WTC11 (cell line): Measurements from ENCODE around the gene DNAJC15. TPM values are rescaled to one million over a fixed set of nuclear protein-coding genes. Genes with fewer than 3 reads are reported as not detected.

Source experiments
- ATAC-seq: fragments of 200-7000 bp; cut with Tn5 transposase; 2 replicates; pipeline ENCODE4 v1.10.0; 2021; ENCODE audit warnings: mild to moderate bottlenecking, moderate library complexity
- CTCF ChIA-PET: fragments of 300-600 bp; sonication (Branson Sonifier 250); formaldehyde crosslinking; loops from one replicate; lab custom pipeline; 2021; ENCODE audit warnings: antibody characterized with exemption; lab: Charles Lee
- POLR2A ChIA-PET: fragments of 350-600 bp; sonication (Branson Sonifier 250); formaldehyde crosslinking; loops from one replicate; lab custom pipeline; 2021; ENCODE audit warnings: antibody characterized with exemption; lab: Charles Lee
- DNase-seq: peaks from one replicate; pipeline ENCODE4 v3.0.0; 2021; ENCODE audit warnings: low spot score
- H3K27ac Mint-ChIP-seq: 2 replicates; pipeline ENCODE4 v1.8.0; 2021; ENCODE audit warnings: mixed read lengths
- H3K27me3 Mint-ChIP-seq: 2 replicates; pipeline ENCODE4 v1.8.0; 2021; ENCODE audit warnings: low read depth, mild to moderate bottlenecking, moderate library complexity, mixed read lengths
- H3K36me3 Mint-ChIP-seq: 2 replicates; pipeline ENCODE4 v1.8.0; 2021; ENCODE audit warnings: mixed read lengths
- H3K4me1 Mint-ChIP-seq: 2 replicates; pipeline ENCODE4 v1.8.0; 2022; ENCODE audit warnings: mixed read lengths
- H3K4me3 Mint-ChIP-seq: 2 replicates; pipeline ENCODE4 v1.8.0; 2021; ENCODE audit warnings: mild to moderate bottlenecking, moderate library complexity, mixed read lengths
- H3K9me3 Mint-ChIP-seq: 2 replicates; pipeline ENCODE4 v1.8.0; 2021; ENCODE audit warnings: mixed read lengths
- ATF1 ChIP-seq: sonication (generic); formaldehyde crosslinking; IDR thresholded peaks from 2 replicates; pipeline ENCODE4 v1.8.1; 2023; ENCODE audit warnings: mild to moderate bottlenecking, moderate library complexity, missing genetic modification reagents
- E2F5 ChIP-seq: sonication (generic); formaldehyde crosslinking; IDR thresholded peaks from 2 replicates; pipeline ENCODE4 v1.8.1; 2022; ENCODE audit warnings: mild to moderate bottlenecking, moderate library complexity, missing genetic modification reagents
- FOXJ3 ChIP-seq: sonication (generic); formaldehyde crosslinking; IDR thresholded peaks from 2 replicates; pipeline ENCODE4 v1.9.0; 2021; ENCODE audit warnings: missing genetic modification reagents, mild to moderate bottlenecking, borderline replicate concordance
- FOXK1 ChIP-seq: sonication (generic); formaldehyde crosslinking; IDR thresholded peaks from 2 replicates; pipeline ENCODE4 v1.8.0; 2022; ENCODE audit warnings: mild to moderate bottlenecking, moderate library complexity, missing genetic modification reagents
- GABPB1 ChIP-seq: sonication (generic); formaldehyde crosslinking; IDR thresholded peaks from 2 replicates; pipeline ENCODE4 v1.8.1; 2023; ENCODE audit warnings: mild to moderate bottlenecking, missing genetic modification reagents
- MXD4 ChIP-seq: fragments of 250-450 bp; sonication (Bioruptor Pico); IDR thresholded peaks from 2 replicates; pipeline ENCODE4 v1.8.0; 2021; ENCODE audit warnings: mild to moderate bottlenecking, moderate library complexity, borderline replicate concordance
- NFYB ChIP-seq: sonication (generic); formaldehyde crosslinking; conservative IDR thresholded peaks from 2 replicates; pipeline ENCODE4 v1.8.0; 2022; ENCODE audit warnings: low read depth, missing genetic modification reagents
- OVOL2 ChIP-seq: fragments of 250-450 bp; sonication (Bioruptor Pico); IDR thresholded peaks from 2 replicates; pipeline ENCODE4 v1.9.0; 2021; ENCODE audit warnings: mild to moderate bottlenecking, borderline replicate concordance
- SP1 ChIP-seq: sonication (generic); formaldehyde crosslinking; conservative IDR thresholded peaks from 2 replicates; pipeline ENCODE4 v1.8.1; 2022; ENCODE audit warnings: missing genetic modification reagents
- ZMAT4 ChIP-seq: fragments of 250-450 bp; sonication (Bioruptor Pico); IDR thresholded peaks from 2 replicates; pipeline ENCODE4 v1.9.0; 2021; ENCODE audit warnings: mild to moderate bottlenecking
- ZNF423 ChIP-seq: fragments of 250-450 bp; sonication (Bioruptor Pico); IDR thresholded peaks from 2 replicates; pipeline ENCODE4 v2.1.2; 2022; ENCODE audit warnings: mild to moderate bottlenecking, moderate library complexity
- ZSCAN18 ChIP-seq: fragments of 250-450 bp; sonication (Bioruptor Pico); IDR thresholded peaks from 2 replicates; pipeline ENCODE4 v2.1.2; 2022; ENCODE audit warnings: mild to moderate bottlenecking, moderate library complexity
- total RNA-seq: library from RNA; stranded (reverse); gene quantifications from 3 replicates; pipeline ENCODE4 v1.2.3, GENCODE V29; 2021
- TF ChIP-seq, protein P1 (sequence below): fragments of 250-450 bp; sonication (Bioruptor Pico); IDR thresholded peaks from 2 replicates; pipeline ENCODE4 v1.9.0; 2021; ENCODE audit warnings: mild to moderate bottlenecking, borderline replicate concordance
- TF ChIP-seq, protein P2 (sequence below): sonication (generic); formaldehyde crosslinking; IDR thresholded peaks from 2 replicates; pipeline ENCODE4 v1.8.1; 2023; ENCODE audit warnings: mild to moderate bottlenecking, missing genetic modification reagents
- TF ChIP-seq, protein P3 (sequence below): fragments of 250-450 bp; sonication (Bioruptor Pico); IDR thresholded peaks from 2 replicates; pipeline ENCODE4 v1.8.0; 2021; ENCODE audit warnings: mild to moderate bottlenecking
- TF ChIP-seq, protein P4 (sequence below): sonication (generic); formaldehyde crosslinking; conservative IDR thresholded peaks from 2 replicates; pipeline ENCODE4 v1.8.1; 2023; ENCODE audit warnings: mild to moderate bottlenecking, low read depth, missing genetic modification reagents, moderate library complexity

DNAJC15 gene
- total RNA-seq, 1 experiment from 2014 or later = 12.2 TPM

DNA sequence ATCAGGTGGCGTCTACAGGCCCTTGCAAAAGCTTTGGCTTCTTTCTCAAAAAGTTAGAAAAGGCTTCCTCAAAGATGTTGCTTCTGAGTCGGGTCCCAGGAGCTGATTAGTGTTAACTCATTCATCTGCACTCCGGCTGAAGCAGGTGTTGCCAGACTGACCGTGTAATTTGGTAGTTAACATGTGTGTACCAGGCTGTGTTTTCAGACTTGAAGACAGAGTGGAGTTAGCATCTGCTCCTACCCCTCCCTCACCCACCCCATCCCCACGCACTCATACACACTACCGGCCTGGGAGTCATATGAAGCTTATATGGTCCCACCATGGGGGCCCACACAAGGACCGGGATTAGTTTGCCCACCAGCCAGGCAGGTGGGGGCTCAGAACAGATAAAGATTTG is 111.5 kb downstream of the DNAJC15 start:
- ATAC-seq = no peak
- ChIA-PET POLR2A (no interaction called here), CTCF (no interaction called here)
- DNase-seq = no peak
- Mint-ChIP-seq H3K27me3 (no peaks in the 10 kb centered on the region), H3K9me3 (peaks cover 5% of the 10 kb centered on the region), H3K36me3 (no peaks in the 10 kb centered on the region), H3K27ac (no peak overlapping the region), H3K4me3 (no peak overlapping the region), H3K4me1 (peaks cover 59% of the 10 kb centered on the region)
- TF ChIP-seq ZNF423 = no peak
- no peak for TF ChIP-seq E2F5 (CRISPR knock-in tag)
- no peak for TF ChIP-seq ZSCAN18 (CRISPR knock-in tag)
- no peak for TF ChIP-seq FOXK1 (CRISPR knock-in tag)

- no peaks in the 10 kb centered on the region for H3K27me3 Mint-ChIP-seq
- peaks cover 5% of the 10 kb centered on the region for H3K9me3 Mint-ChIP-seq
- ChIA-PET POLR2A (no interaction called here), CTCF (no interaction called here)
- DNase-seq = no peak
- no peak for ATAC-seq
- H3K4me3 Mint-ChIP-seq = no peak overlapping the region
- H3K4me1 Mint-ChIP-seq = peaks cover 64% of the 10 kb centered on the region
- H3K27ac Mint-ChIP-seq = no peak overlapping the region
- no peaks in the 10 kb centered on the region for H3K36me3 Mint-ChIP-seq
- no peak for TF ChIP-seq ATF1 (CRISPR knock-in tag)
These were observed 112.1 kb downstream of the DNAJC15 start for GRCh38 chr13:43135516-43135915.

DNA sequence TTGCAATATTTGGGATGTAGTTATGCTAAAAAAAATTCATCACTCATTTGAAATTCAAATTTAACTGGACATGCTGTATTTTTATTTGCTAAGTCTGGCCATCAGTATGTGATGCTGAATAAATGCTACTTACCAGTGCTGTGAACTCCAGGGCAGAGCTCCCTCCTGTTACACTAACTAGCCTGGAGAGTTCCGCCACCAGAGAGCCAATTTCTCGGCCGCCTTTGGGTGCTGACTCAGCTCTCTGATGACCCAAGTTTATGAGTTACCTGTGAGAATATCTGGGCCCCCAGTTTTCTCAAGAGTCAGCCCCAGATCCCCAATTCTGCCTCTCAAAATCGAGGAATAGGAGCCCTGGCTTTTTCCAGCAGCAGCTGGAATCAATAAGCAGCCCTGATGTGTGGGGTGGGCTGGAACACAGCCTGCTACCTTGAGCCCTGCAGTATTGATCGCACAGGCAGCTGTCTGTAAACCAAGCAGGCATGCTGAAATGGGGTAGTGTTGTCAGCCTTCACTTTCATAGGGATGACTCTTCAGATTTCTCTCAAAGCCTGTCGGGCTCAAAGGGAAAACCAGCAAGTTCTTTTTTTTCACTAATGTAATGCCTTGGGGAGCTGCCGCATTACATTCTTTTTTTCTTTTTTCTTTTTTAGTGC is 113.7 kb downstream of the DNAJC15 start:
- no peaks in the 10 kb centered on the region for H3K27me3 Mint-ChIP-seq
- peak; percentile 6; the same call in 1 of the 2 replicates for ATAC-seq
- H3K4me3 Mint-ChIP-seq = no peak overlapping the region
- ChIA-PET POLR2A (no interaction called here), CTCF (no interaction called here)
- H3K9me3 Mint-ChIP-seq = peaks cover 5% of the 10 kb centered on the region
- DNase-seq = no peak
- H3K4me1 Mint-ChIP-seq = peaks cover 76% of the 10 kb centered on the region
- H3K36me3 Mint-ChIP-seq = no peaks in the 10 kb centered on the region
- H3K27ac Mint-ChIP-seq = no peak overlapping the region
- TF ChIP-seq ZNF423 = no peak
- no peak for TF ChIP-seq GABPB1 (CRISPR knock-in tag)
- TF ChIP-seq, protein P1, sequence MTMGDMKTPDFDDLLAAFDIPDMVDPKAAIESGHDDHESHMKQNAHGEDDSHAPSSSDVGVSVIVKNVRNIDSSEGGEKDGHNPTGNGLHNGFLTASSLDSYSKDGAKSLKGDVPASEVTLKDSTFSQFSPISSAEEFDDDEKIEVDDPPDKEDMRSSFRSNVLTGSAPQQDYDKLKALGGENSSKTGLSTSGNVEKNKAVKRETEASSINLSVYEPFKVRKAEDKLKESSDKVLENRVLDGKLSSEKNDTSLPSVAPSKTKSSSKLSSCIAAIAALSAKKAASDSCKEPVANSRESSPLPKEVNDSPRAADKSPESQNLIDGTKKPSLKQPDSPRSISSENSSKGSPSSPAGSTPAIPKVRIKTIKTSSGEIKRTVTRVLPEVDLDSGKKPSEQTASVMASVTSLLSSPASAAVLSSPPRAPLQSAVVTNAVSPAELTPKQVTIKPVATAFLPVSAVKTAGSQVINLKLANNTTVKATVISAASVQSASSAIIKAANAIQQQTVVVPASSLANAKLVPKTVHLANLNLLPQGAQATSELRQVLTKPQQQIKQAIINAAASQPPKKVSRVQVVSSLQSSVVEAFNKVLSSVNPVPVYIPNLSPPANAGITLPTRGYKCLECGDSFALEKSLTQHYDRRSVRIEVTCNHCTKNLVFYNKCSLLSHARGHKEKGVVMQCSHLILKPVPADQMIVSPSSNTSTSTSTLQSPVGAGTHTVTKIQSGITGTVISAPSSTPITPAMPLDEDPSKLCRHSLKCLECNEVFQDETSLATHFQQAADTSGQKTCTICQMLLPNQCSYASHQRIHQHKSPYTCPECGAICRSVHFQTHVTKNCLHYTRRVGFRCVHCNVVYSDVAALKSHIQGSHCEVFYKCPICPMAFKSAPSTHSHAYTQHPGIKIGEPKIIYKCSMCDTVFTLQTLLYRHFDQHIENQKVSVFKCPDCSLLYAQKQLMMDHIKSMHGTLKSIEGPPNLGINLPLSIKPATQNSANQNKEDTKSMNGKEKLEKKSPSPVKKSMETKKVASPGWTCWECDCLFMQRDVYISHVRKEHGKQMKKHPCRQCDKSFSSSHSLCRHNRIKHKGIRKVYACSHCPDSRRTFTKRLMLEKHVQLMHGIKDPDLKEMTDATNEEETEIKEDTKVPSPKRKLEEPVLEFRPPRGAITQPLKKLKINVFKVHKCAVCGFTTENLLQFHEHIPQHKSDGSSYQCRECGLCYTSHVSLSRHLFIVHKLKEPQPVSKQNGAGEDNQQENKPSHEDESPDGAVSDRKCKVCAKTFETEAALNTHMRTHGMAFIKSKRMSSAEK (CRISPR knock-in tag) = no peak
- no peak for TF ChIP-seq SP1 (CRISPR knock-in tag)
- no peak for TF ChIP-seq OVOL2 (CRISPR knock-in tag)
- TF ChIP-seq, protein P2, sequence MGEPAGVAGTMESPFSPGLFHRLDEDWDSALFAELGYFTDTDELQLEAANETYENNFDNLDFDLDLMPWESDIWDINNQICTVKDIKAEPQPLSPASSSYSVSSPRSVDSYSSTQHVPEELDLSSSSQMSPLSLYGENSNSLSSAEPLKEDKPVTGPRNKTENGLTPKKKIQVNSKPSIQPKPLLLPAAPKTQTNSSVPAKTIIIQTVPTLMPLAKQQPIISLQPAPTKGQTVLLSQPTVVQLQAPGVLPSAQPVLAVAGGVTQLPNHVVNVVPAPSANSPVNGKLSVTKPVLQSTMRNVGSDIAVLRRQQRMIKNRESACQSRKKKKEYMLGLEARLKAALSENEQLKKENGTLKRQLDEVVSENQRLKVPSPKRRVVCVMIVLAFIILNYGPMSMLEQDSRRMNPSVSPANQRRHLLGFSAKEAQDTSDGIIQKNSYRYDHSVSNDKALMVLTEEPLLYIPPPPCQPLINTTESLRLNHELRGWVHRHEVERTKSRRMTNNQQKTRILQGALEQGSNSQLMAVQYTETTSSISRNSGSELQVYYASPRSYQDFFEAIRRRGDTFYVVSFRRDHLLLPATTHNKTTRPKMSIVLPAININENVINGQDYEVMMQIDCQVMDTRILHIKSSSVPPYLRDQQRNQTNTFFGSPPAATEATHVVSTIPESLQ (CRISPR knock-in tag) = no peak
- TF ChIP-seq, protein P3, sequence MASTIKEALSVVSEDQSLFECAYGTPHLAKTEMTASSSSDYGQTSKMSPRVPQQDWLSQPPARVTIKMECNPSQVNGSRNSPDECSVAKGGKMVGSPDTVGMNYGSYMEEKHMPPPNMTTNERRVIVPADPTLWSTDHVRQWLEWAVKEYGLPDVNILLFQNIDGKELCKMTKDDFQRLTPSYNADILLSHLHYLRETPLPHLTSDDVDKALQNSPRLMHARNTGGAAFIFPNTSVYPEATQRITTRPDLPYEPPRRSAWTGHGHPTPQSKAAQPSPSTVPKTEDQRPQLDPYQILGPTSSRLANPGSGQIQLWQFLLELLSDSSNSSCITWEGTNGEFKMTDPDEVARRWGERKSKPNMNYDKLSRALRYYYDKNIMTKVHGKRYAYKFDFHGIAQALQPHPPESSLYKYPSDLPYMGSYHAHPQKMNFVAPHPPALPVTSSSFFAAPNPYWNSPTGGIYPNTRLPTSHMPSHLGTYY = no peak
- TF ChIP-seq NFYB (CRISPR knock-in tag) = no peak
- TF ChIP-seq FOXJ3 = no peak
- TF ChIP-seq, protein P4, sequence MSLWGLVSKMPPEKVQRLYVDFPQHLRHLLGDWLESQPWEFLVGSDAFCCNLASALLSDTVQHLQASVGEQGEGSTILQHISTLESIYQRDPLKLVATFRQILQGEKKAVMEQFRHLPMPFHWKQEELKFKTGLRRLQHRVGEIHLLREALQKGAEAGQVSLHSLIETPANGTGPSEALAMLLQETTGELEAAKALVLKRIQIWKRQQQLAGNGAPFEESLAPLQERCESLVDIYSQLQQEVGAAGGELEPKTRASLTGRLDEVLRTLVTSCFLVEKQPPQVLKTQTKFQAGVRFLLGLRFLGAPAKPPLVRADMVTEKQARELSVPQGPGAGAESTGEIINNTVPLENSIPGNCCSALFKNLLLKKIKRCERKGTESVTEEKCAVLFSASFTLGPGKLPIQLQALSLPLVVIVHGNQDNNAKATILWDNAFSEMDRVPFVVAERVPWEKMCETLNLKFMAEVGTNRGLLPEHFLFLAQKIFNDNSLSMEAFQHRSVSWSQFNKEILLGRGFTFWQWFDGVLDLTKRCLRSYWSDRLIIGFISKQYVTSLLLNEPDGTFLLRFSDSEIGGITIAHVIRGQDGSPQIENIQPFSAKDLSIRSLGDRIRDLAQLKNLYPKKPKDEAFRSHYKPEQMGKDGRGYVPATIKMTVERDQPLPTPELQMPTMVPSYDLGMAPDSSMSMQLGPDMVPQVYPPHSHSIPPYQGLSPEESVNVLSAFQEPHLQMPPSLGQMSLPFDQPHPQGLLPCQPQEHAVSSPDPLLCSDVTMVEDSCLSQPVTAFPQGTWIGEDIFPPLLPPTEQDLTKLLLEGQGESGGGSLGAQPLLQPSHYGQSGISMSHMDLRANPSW (CRISPR knock-in tag) = no peak
- TF ChIP-seq ZMAT4 (CRISPR knock-in tag) = no peak
- no peak for TF ChIP-seq MXD4 (CRISPR knock-in tag)
